WTC11 (cell line): Measurements from ENCODE around the gene CEP250.

ENCODE experiments used
- CREM ChIP-seq: sonication (generic); formaldehyde crosslinking; IDR thresholded peaks from 2 replicates; pipeline ENCODE4 v1.8.1; 2022; ENCODE audit warnings: mild to moderate bottlenecking, missing genetic modification reagents, moderate library complexity
- CTCF ChIP-seq: fragments of 200-600 bp; IDR thresholded peaks from 2 replicates; pipeline ENCODE4 v1.8.0; 2022; ENCODE audit warnings: antibody characterized with exemption
- E2F5 ChIP-seq: sonication (generic); formaldehyde crosslinking; IDR thresholded peaks from 2 replicates; pipeline ENCODE4 v1.8.1; 2022; ENCODE audit warnings: mild to moderate bottlenecking, moderate library complexity, missing genetic modification reagents
- ELF4 ChIP-seq: sonication (generic); formaldehyde crosslinking; IDR thresholded peaks from 2 replicates; pipeline ENCODE4 v1.8.1; 2022; ENCODE audit warnings: low read depth, mild to moderate bottlenecking, moderate library complexity, missing genetic modification reagents
- FOXK1 ChIP-seq: sonication (generic); formaldehyde crosslinking; IDR thresholded peaks from 2 replicates; pipeline ENCODE4 v1.8.0; 2022; ENCODE audit warnings: mild to moderate bottlenecking, moderate library complexity, missing genetic modification reagents
- GABPB1 ChIP-seq: sonication (generic); formaldehyde crosslinking; IDR thresholded peaks from 2 replicates; pipeline ENCODE4 v1.8.1; 2023; ENCODE audit warnings: mild to moderate bottlenecking, missing genetic modification reagents
- JUN ChIP-seq: sonication (generic); formaldehyde crosslinking; IDR thresholded peaks from 2 replicates; pipeline ENCODE4 v1.8.0; 2023; ENCODE audit warnings: mild to moderate bottlenecking, missing genetic modification reagents
- KAT7 ChIP-seq: sonication (generic); formaldehyde crosslinking; IDR thresholded peaks from 2 replicates; pipeline ENCODE4 v1.8.1; 2023; ENCODE audit warnings: missing genetic modification reagents, mild to moderate bottlenecking, borderline replicate concordance
- OVOL2 ChIP-seq: fragments of 250-450 bp; sonication (Bioruptor Pico); IDR thresholded peaks from 2 replicates; pipeline ENCODE4 v1.9.0; 2021; ENCODE audit warnings: mild to moderate bottlenecking, borderline replicate concordance
- SMAD3 ChIP-seq: sonication (generic); formaldehyde crosslinking; IDR thresholded peaks from 2 replicates; pipeline ENCODE4 v1.8.0; 2022; ENCODE audit warnings: missing genetic modification reagents, mild to moderate bottlenecking, borderline replicate concordance
- ZNF232 ChIP-seq: sonication (generic); formaldehyde crosslinking; IDR thresholded peaks from 2 replicates; pipeline ENCODE4 v1.8.0; 2022; ENCODE audit warnings: mild to moderate bottlenecking, missing genetic modification reagents
- ZNF317 ChIP-seq: sonication (generic); formaldehyde crosslinking; IDR thresholded peaks from 2 replicates; pipeline ENCODE4 v1.8.1; 2023; ENCODE audit warnings: low read depth, mild to moderate bottlenecking, moderate library complexity, missing genetic modification reagents, borderline replicate concordance

GRCh38 chr20:35560105-35560511 lies 104.7 kb downstream of the CEP250 start:
- TF ChIP-seq CTCF (no peak), CREM (CRISPR knock-in tag) (no peak), OVOL2 (CRISPR knock-in tag) (no peak), ZNF232 (no peak), ZNF317 (CRISPR knock-in tag) (no peak), E2F5 (CRISPR knock-in tag) (no peak), ELF4 (CRISPR knock-in tag) (no peak), JUN (CRISPR knock-in tag) (no peak), GABPB1 (CRISPR knock-in tag) (no peak), FOXK1 (CRISPR knock-in tag) (no peak), KAT7 (CRISPR knock-in tag) (no peak), SMAD3 (no peak)
